ENCODE results near the gene PSMB5.

Gene PSMB5

GRCh38 chr14:22985894-22986507, 48.7 kb downstream of the PSMB5 start:
- no peak for DNase-seq

GRCh38 chr14:22984959-22985658, 49.6 kb downstream of the PSMB5 start:
- no peak for DNase-seq

- peak; percentile 71 for DNase-seq
Measured at GRCh38 chr14:22982477-22983245, 52.0 kb downstream of the PSMB5 start, which contains the start of gene AJUBA. Gene AJUBA (minus strand): TSS chr14:22982551. CDS start chr14:22982266, 285 bp downstream.

GRCh38 chr14:22981876-22982476, 52.7 kb downstream of the PSMB5 start:
- DNase-seq: no peak

- no peak for DNase-seq
Measured at GRCh38 chr14:22981090-22981875, 53.4 kb downstream of the PSMB5 start.

GRCh38 chr14:22980672-22981089, 54.0 kb downstream of the PSMB5 start:
- no peak for DNase-seq

GRCh38 chr14:22979748-22980392, 54.8 kb downstream of the PSMB5 start:
- no peak for DNase-seq

GRCh38 chr14:22978981-22979671, 55.6 kb downstream of the PSMB5 start:
- DNase-seq: no peak

GRCh38 chr14:22978487-22978837, 56.2 kb downstream of the PSMB5 start:
- no peak for DNase-seq

GRCh38 chr14:22977684-22978486, 56.8 kb downstream of the PSMB5 start:
- no peak for DNase-seq

- no peak for DNase-seq
Measured at GRCh38 chr14:22977434-22977683, 57.3 kb downstream of the PSMB5 start.

- no peak for DNase-seq
Measured at GRCh38 chr14:22976620-22977433, 57.9 kb downstream of the PSMB5 start.
